ENCODE results near the gene PRSS21.

Gene PRSS21

GRCh38 chr16:2783581-2784357, 33.3 kb upstream of the PRSS21 start:
- no peak for TF ChIP-seq ZFX (IDR thresholded peaks at IDR 0.05)
- no peak for TF ChIP-seq CTCF (conservative IDR thresholded peaks at IDR 0.05)
- H3K27ac ChIP-seq: no peak overlapping the region

GRCh38 chr16:2784358-2785100, 32.5 kb upstream of the PRSS21 start:
- H3K27ac ChIP-seq: no peak overlapping the region
- TF ChIP-seq ZFX (IDR thresholded peaks at IDR 0.05) (no peak), CTCF (conservative IDR thresholded peaks at IDR 0.05) (no peak)

- no peak overlapping the region for H3K27ac ChIP-seq
- TF ChIP-seq ZFX (IDR thresholded peaks at IDR 0.05): no peak
- no peak; the same call in 1 of the 2 replicates for TF ChIP-seq CTCF (conservative IDR thresholded peaks at IDR 0.05)
Observed at GRCh38 chr16:2785101-2785991, 31.7 kb upstream of the PRSS21 start.

- H3K27ac ChIP-seq: no peak overlapping the region
- TF ChIP-seq CTCF (conservative IDR thresholded peaks at IDR 0.05) (no peak), ZFX (IDR thresholded peaks at IDR 0.05) (no peak)
Observed at GRCh38 chr16:2786061-2786825, 30.8 kb upstream of the PRSS21 start.

GRCh38 chr16:2786826-2787151, 30.2 kb upstream of the PRSS21 start:
- TF ChIP-seq ZFX (IDR thresholded peaks at IDR 0.05): no peak
- no peak for TF ChIP-seq CTCF (conservative IDR thresholded peaks at IDR 0.05)
- no peak overlapping the region for H3K27ac ChIP-seq

GRCh38 chr16:2787406-2787805, 29.6 kb upstream of the PRSS21 start, which contains the start of gene PRSS33:
Gene PRSS33 (minus strand): TSS chr16:2787560. CDS start chr16:2786547, 1,013 bp downstream.
- no peak within 1 kb of the TSS for H3K27ac ChIP-seq

More at GRCh38 chr16:2787406-2787805, 29.6 kb upstream of the PRSS21 start, which contains the start of gene PRSS33:
- TF ChIP-seq ZFX (IDR thresholded peaks at IDR 0.05) (no peak), CTCF (conservative IDR thresholded peaks at IDR 0.05) (no peak)
